ENCODE results near the gene ETNK1.
"Not testable (repeated sequence)": the region's sequence is repeated elsewhere in the genome, so short reads cannot be mapped to it uniquely, and the experiment has no call there.

The ETNK1 gene

GRCh38 chr12:22577667-22578066 lies 47.3 kb upstream of the ETNK1 start:
- Histone ChIP-seq H3K27ac (ENCODE audit: low read depth, low read length) (no peak overlapping the region), H3K9me2 (replicated peaks; ENCODE audit: control insufficient read depth, low read length) (no peaks in the 10 kb centered on the region), H3K9me3 (ENCODE audit: control insufficient read depth, insufficient read depth, low read length) (no peaks in the 10 kb centered on the region), H3K79me2 (ENCODE audit: control insufficient read depth, low read length) (no peaks in the 10 kb centered on the region), H3K4me3 (ENCODE audit: low read length) (no peak overlapping the region), H3F3A (ENCODE audit: control insufficient read depth, insufficient read depth) (no peaks in the 10 kb centered on the region), H3K4me2 (ENCODE audit: low read length) (no peak overlapping the region), H4K20me1 (ENCODE audit: control insufficient read depth, insufficient read depth, low read depth, low read length) (no peaks in the 10 kb centered on the region), H3K27me3 (ENCODE audit: control insufficient read depth, low read length) (no peaks in the 10 kb centered on the region), H3K4me1 (ENCODE audit: control insufficient read depth, low read length) (no peaks in the 10 kb centered on the region), H3K36me3 (ENCODE audit: control insufficient read depth, low read length) (no peaks in the 10 kb centered on the region)
- TF ChIP-seq CTCF (IDR thresholded peaks at IDR 0.05; ENCODE audit: low read depth, low read length, poor library complexity, severe bottlenecking): no peak

GRCh38 chr12:22578328-22578727 lies 46.6 kb upstream of the ETNK1 start:
- no peak for TF ChIP-seq EZH2phosphoT487 (IDR thresholded peaks at IDR 0.05; ENCODE audit: borderline replicate concordance, low read length)
- no peak for TF ChIP-seq CTCF (IDR thresholded peaks at IDR 0.05; ENCODE audit: low read depth, low read length, poor library complexity, severe bottlenecking)
- H3K79me2 ChIP-seq (ENCODE audit: control insufficient read depth, low read length): no peaks in the 10 kb centered on the region

GRCh38 chr12:22588817-22589216 lies 36.2 kb upstream of the ETNK1 start:
- H3K9me3 ChIP-seq (ENCODE audit: control insufficient read depth, insufficient read depth, low read length): no peaks in the 10 kb centered on the region
- TF ChIP-seq EZH2phosphoT487 (IDR thresholded peaks at IDR 0.05; ENCODE audit: borderline replicate concordance, low read length) (no peak), CTCF (IDR thresholded peaks at IDR 0.05; ENCODE audit: low read depth, low read length, poor library complexity, severe bottlenecking) (no peak)
- no peaks in the 10 kb centered on the region for H3K36me3 ChIP-seq (ENCODE audit: control insufficient read depth, low read length)
- no peaks in the 10 kb centered on the region for H3K27me3 ChIP-seq (ENCODE audit: control insufficient read depth, low read length)
- no peaks in the 10 kb centered on the region for H3K9me2 ChIP-seq (replicated peaks; ENCODE audit: control insufficient read depth, low read length)
- no peaks in the 10 kb centered on the region for H3K4me1 ChIP-seq (ENCODE audit: control insufficient read depth, low read length)
- H3K27ac ChIP-seq (ENCODE audit: low read depth, low read length): no peak overlapping the region
- no peaks in the 10 kb centered on the region for H3F3A ChIP-seq (ENCODE audit: control insufficient read depth, insufficient read depth)
- H3K79me2 ChIP-seq (ENCODE audit: control insufficient read depth, low read length): no peaks in the 10 kb centered on the region
- no peak overlapping the region for H3K4me2 ChIP-seq (ENCODE audit: low read length)
- no peaks in the 10 kb centered on the region for H4K20me1 ChIP-seq (ENCODE audit: control insufficient read depth, insufficient read depth, low read depth, low read length)
- no peak overlapping the region for H3K4me3 ChIP-seq (ENCODE audit: low read length)

More at GRCh38 chr12:22578328-22578727, 46.6 kb upstream of the ETNK1 start:
- Histone ChIP-seq H3K4me3 (ENCODE audit: low read length) (no peak overlapping the region), H3F3A (ENCODE audit: control insufficient read depth, insufficient read depth) (no peaks in the 10 kb centered on the region), H3K27ac (ENCODE audit: low read depth, low read length) (no peak overlapping the region), H3K9me3 (ENCODE audit: control insufficient read depth, insufficient read depth, low read length) (no peaks in the 10 kb centered on the region), H3K4me1 (ENCODE audit: control insufficient read depth, low read length) (no peaks in the 10 kb centered on the region), H3K4me2 (ENCODE audit: low read length) (no peak overlapping the region), H4K20me1 (ENCODE audit: control insufficient read depth, insufficient read depth, low read depth, low read length) (no peaks in the 10 kb centered on the region), H3K36me3 (ENCODE audit: control insufficient read depth, low read length) (no peaks in the 10 kb centered on the region), H3K27me3 (ENCODE audit: control insufficient read depth, low read length) (no peaks in the 10 kb centered on the region), H3K9me2 (replicated peaks; ENCODE audit: control insufficient read depth, low read length) (no peaks in the 10 kb centered on the region)

- Histone ChIP-seq H3K36me3 (ENCODE audit: control insufficient read depth, low read length) (no peaks in the 10 kb centered on the region), H3F3A (ENCODE audit: control insufficient read depth, insufficient read depth) (no peaks in the 10 kb centered on the region), H4K20me1 (ENCODE audit: control insufficient read depth, insufficient read depth, low read depth, low read length) (no peaks in the 10 kb centered on the region), H3K27me3 (ENCODE audit: control insufficient read depth, low read length) (peaks cover 4% of the 10 kb centered on the region; the same call in 1 of the 2 replicates), H3K9me2 (replicated peaks; ENCODE audit: control insufficient read depth, low read length) (no peaks in the 10 kb centered on the region), H3K4me1 (ENCODE audit: control insufficient read depth, low read length) (no peaks in the 10 kb centered on the region), H3K79me2 (ENCODE audit: control insufficient read depth, low read length) (no peaks in the 10 kb centered on the region), H3K4me2 (ENCODE audit: low read length) (no peak overlapping the region), H3K9me3 (ENCODE audit: control insufficient read depth, insufficient read depth, low read length) (no peaks in the 10 kb centered on the region), H3K27ac (ENCODE audit: low read depth, low read length) (no peak overlapping the region), H3K4me3 (ENCODE audit: low read length) (no peak overlapping the region)
- no peak for TF ChIP-seq CTCF (IDR thresholded peaks at IDR 0.05; ENCODE audit: low read depth, low read length, poor library complexity, severe bottlenecking)
- no peak for TF ChIP-seq EZH2phosphoT487 (IDR thresholded peaks at IDR 0.05; ENCODE audit: borderline replicate concordance, low read length)
Measured at GRCh38 chr12:22593864-22594263, 31.1 kb upstream of the ETNK1 start.

GRCh38 chr12:22597539-22597938 lies 27.4 kb upstream of the ETNK1 start:
- not testable (repeated sequence) for H3K27ac ChIP-seq (ENCODE audit: low read depth, low read length); H3K9me2 ChIP-seq (replicated peaks; ENCODE audit: control insufficient read depth, low read length); H3K27me3 ChIP-seq (ENCODE audit: control insufficient read depth, low read length); H3K36me3 ChIP-seq (ENCODE audit: control insufficient read depth, low read length); H3K4me3 ChIP-seq (ENCODE audit: low read length); H4K20me1 ChIP-seq (ENCODE audit: control insufficient read depth, insufficient read depth, low read depth, low read length); H3K79me2 ChIP-seq (ENCODE audit: control insufficient read depth, low read length); H3K4me1 ChIP-seq (ENCODE audit: control insufficient read depth, low read length); H3F3A ChIP-seq (ENCODE audit: control insufficient read depth, insufficient read depth); H3K4me2 ChIP-seq (ENCODE audit: low read length); H3K9me3 ChIP-seq (ENCODE audit: control insufficient read depth, insufficient read depth, low read length)
